HepG2 (cell line): ENCODE data around the gene OR12D1.

Experiments used
- EED ChIP-seq: sonication (generic); formaldehyde crosslinking; IDR thresholded peaks from 2 replicates; pipeline ENCODE4 v1.5.0; 2020; ENCODE audit warnings: mild to moderate bottlenecking, missing genetic modification reagents
- JUN ChIP-seq: sonication (generic); formaldehyde crosslinking; IDR thresholded peaks from 2 replicates; pipeline ENCODE4 v1.4.0; 2020; ENCODE audit warnings: mild to moderate bottlenecking, missing genetic modification reagents
- KDM3A ChIP-seq: IDR thresholded peaks from 2 replicates; pipeline ENCODE4 v1.6.1; 2018; ENCODE audit warnings: low read depth, missing compliant biosample characterization
- SIN3A ChIP-seq: IDR thresholded peaks from 2 replicates; pipeline ENCODE4 v1.6.1; 2011; ENCODE audit warnings: low read depth, mild to moderate bottlenecking, control low read depth, low read length, borderline replicate concordance
- ZBTB8A ChIP-seq: sonication (generic); formaldehyde crosslinking; IDR thresholded peaks from 2 replicates; pipeline ENCODE4 v1.4.0; 2020; ENCODE audit warnings: mild to moderate bottlenecking, low read depth, missing genetic modification reagents, borderline replicate concordance
- ZNF232 ChIP-seq: sonication (generic); formaldehyde crosslinking; IDR thresholded peaks from 2 replicates; pipeline ENCODE4 v1.4.0; 2020; ENCODE audit warnings: missing genetic modification reagents, borderline replicate concordance
- ZNF484 ChIP-seq: sonication (generic); formaldehyde crosslinking; IDR thresholded peaks from 2 replicates; pipeline ENCODE4 v1.5.1; 2020; ENCODE audit warnings: mild to moderate bottlenecking, low read depth, missing genetic modification reagents, borderline replicate concordance
- ZNF558 ChIP-seq: sonication (generic); formaldehyde crosslinking; IDR thresholded peaks from 2 replicates; pipeline ENCODE4 v1.9.0; 2022; ENCODE audit warnings: mild to moderate bottlenecking, missing genetic modification reagents, borderline replicate concordance

DNA sequence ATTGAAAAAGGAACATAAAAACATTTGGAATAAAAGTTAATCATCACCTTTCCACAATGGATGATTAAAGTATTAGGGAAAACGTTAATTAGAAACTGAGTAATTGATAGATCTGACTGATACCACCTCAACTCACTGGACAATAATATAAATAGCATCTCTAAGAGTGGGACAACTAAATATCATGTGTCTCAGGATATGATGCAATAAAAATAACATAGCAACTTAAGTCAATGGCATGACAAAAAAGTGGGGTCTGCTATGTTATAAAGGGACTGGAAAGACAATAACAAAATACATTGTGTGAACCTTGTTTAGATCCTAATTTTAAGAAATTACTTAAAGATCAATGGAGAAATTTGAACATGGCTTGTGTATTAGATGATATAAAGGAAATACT lies 10.3 kb downstream of the OR12D1 start:
- TF ChIP-seq ZNF232 (CRISPR knock-in tag): no peak
- no peak for TF ChIP-seq KDM3A (CRISPR knock-in tag)
- TF ChIP-seq EED: no peak
- TF ChIP-seq ZNF558 (CRISPR knock-in tag): no peak
- no peak for TF ChIP-seq JUN (CRISPR knock-in tag)
- TF ChIP-seq ZBTB8A (CRISPR knock-in tag): no peak
- no peak for TF ChIP-seq SIN3A
- no peak for TF ChIP-seq ZNF484
